Panc1 (cell line): ENCODE data around the gene AP5S1.

ENCODE experiments used
- CTCF ChIP-seq: fragments of 450-650 bp; IDR thresholded peaks from 2 replicates; pipeline ENCODE4 v1.5.1; 2017; ENCODE audit warnings: mild to moderate bottlenecking
- POLR2AphosphoS5 ChIP-seq: IDR thresholded peaks from 2 replicates; pipeline ENCODE4 v1.6.1; 2012; ENCODE audit warnings: mild to moderate bottlenecking, low read depth, low read length, moderate library complexity
- REST ChIP-seq, 2 experiments: IDR thresholded peaks; 2 replicates each; pipeline ENCODE4 v1.6.1; 2011 to 2012; ENCODE audit warnings: low read depth in 2 of 2, control low read depth in 1 of 2, low read length in 1 of 2, mild to moderate bottlenecking in 1 of 2, moderate library complexity in 1 of 2; ENCODE audit not compliant: insufficient read depth in 1 of 2

GRCh38 chr20:3823881-3824280, 3.5 kb downstream of the AP5S1 start:
- no peak for TF ChIP-seq POLR2AphosphoS5
- TF ChIP-seq CTCF, result no peak
- TF ChIP-seq REST (IDR thresholded peaks at IDR 0.05; ENCODE audit: insufficient read depth in 1 of 2, low read depth in 2 of 2, low read length in 1 of 2), result no peak
